DND-41 (cell line): ENCODE data around the gene NR5A1.

Experiments used
- ATAC-seq: fragments of 200-7000 bp; cut with Tn5 transposase; 3 replicates; pipeline ENCODE4 v1.9.1; 2021; ENCODE audit warnings: low read depth; ENCODE audit not compliant: insufficient read depth
- DNase-seq: peaks from one replicate; pipeline ENCODE4 v3.0.0-alpha.2; 2020
- H2AFZ ChIP-seq: 2 replicates; pipeline ENCODE4 v1.6.0; 2012; ENCODE audit warnings: low read depth, low read length
- H3K27ac ChIP-seq: 2 replicates; pipeline ENCODE4 v1.5.1; 2012; ENCODE audit warnings: low read length, inconsistent platforms
- H3K27me3 ChIP-seq: fragments of 200-600 bp; sonication (generic); 2 replicates; pipeline ENCODE4 v1.6.0; 2012; ENCODE audit warnings: low read length, mild to moderate bottlenecking, inconsistent platforms; ENCODE audit not compliant: insufficient read depth, poor library complexity
- H3K36me3 ChIP-seq: 2 replicates; pipeline ENCODE4 v1.5.1; 2012; ENCODE audit warnings: low read length, inconsistent platforms; ENCODE audit not compliant: insufficient read depth
- H3K4me1 ChIP-seq: 2 replicates; pipeline ENCODE4 v1.5.1; 2012; ENCODE audit warnings: mild to moderate bottlenecking, low read length; ENCODE audit not compliant: insufficient read depth
- H3K4me2 ChIP-seq: 2 replicates; pipeline ENCODE4 v1.6.0; 2012; ENCODE audit warnings: mild to moderate bottlenecking, moderate library complexity, low read length, inconsistent platforms; ENCODE audit not compliant: insufficient read depth
- H3K4me3 ChIP-seq, 2 experiments: fragments of 200-600 bp in 1 of 2; shearing (Covaris generic) in 1 of 2; 2 replicates each; pipeline ENCODE4 v1.5.1; 2012 to 2016; ENCODE audit warnings: inconsistent platforms in 2 of 2, low read length in 2 of 2, mild to moderate bottlenecking in 2 of 2, low read depth in 1 of 2, moderate library complexity in 1 of 2
- H3K79me2 ChIP-seq: 2 replicates; pipeline ENCODE4 v1.6.0; 2012; ENCODE audit warnings: low read length, inconsistent platforms; ENCODE audit not compliant: insufficient read depth
- H3K9ac ChIP-seq: 2 replicates; pipeline ENCODE4 v1.6.0; 2012; ENCODE audit warnings: low read depth, mild to moderate bottlenecking, inconsistent platforms, low read length, moderate library complexity
- H3K9me3 ChIP-seq: 2 replicates; pipeline ENCODE4 v1.5.1; 2012; ENCODE audit warnings: low read length, moderate library complexity, mild to moderate bottlenecking, inconsistent platforms; ENCODE audit not compliant: insufficient read depth, severe bottlenecking
- H4K20me1 ChIP-seq: 2 replicates; pipeline ENCODE4 v1.6.0; 2012; ENCODE audit warnings: low read length; ENCODE audit not compliant: insufficient read depth
- CTCF ChIP-seq: IDR thresholded peaks from 2 replicates; pipeline ENCODE4 v1.5.1; 2012; ENCODE audit warnings: borderline replicate concordance, low read length, moderate library complexity, mild to moderate bottlenecking; ENCODE audit not compliant: poor library complexity, severe bottlenecking; ENCODE audit errors: extremely low read depth
- EZH2 ChIP-seq: IDR thresholded peaks from 3 replicates; pipeline ENCODE4 v1.6.1; 2012; ENCODE audit warnings: borderline replicate concordance, low read depth, mild to moderate bottlenecking, moderate library complexity, low read length, inconsistent platforms; ENCODE audit not compliant: severe bottlenecking

Gene NR5A1

GRCh38 chr9:124505901-124506346 is 1.3 kb downstream of the NR5A1 start:
- Histone ChIP-seq H3K27ac (no peak overlapping the region), H3K4me3 (no peak overlapping the region), H3K79me2 (no peaks in the 10 kb centered on the region), H3K36me3 (no peaks in the 10 kb centered on the region), H3K9ac (no peak overlapping the region), H4K20me1 (no peaks in the 10 kb centered on the region), H3K9me3 (no peaks in the 10 kb centered on the region), H2AFZ (no peak overlapping the region), H3K27me3 (no peaks in the 10 kb centered on the region), H3K4me2 (no peak overlapping the region), H3K4me1 (no peaks in the 10 kb centered on the region)
- ATAC-seq = no peak
- TF ChIP-seq CTCF (no peak), EZH2 (no peak)
- DNase-seq = no peak

DNA sequence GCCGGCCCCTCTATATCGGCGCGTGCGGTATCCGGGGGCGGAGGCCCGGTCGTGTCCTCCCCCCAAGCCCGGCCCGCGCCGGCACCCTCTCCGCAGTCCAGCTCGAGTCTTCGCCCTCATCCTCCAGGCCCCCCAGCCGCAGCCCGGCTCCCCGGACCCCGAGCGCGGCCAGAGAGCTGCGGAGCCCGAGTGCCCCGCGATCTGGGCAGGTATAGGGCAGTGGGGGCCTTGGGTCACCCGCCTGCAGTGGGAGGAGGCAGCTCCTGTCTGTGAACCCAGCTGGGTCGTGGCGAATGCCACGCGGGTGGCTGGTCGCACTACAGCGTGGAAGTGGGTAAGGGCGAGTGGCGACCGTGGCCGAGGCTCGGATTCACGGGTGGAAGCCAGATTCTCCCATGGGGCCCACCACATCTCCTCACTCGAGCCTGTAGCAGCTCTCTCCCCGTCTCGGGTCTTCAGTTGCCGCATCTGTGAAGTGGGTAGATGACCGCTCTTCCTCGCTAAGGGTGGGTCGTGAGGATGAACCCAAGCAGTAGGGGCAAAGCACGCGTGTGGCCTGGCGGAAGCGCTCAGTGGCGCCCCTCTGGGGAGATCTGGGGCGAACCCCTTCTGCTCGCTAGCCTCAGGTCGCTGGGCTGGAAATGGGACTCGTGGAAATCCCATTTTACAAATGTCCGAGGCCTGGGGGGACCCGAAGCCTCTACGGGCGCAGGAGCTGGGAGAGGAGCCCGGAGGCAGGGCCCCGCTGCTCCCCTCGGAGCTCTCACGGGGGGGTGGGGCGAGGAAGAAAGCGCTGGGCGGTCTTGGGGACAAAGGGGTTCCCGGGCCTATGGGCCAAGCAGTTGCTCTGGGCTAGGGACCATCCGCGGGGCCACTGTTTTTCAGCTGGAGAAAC is 1.9 kb downstream of the NR5A1 start:
- no peaks in the 10 kb centered on the region for H3K27me3 ChIP-seq
- H3K36me3 ChIP-seq = no peaks in the 10 kb centered on the region
- H3K79me2 ChIP-seq = no peaks in the 10 kb centered on the region
- H4K20me1 ChIP-seq = no peaks in the 10 kb centered on the region; the same call in 1 of the 2 replicates
- DNase-seq (no peak), ATAC-seq (no peak)
- H3K4me2 ChIP-seq = no peak overlapping the region
- H2AFZ ChIP-seq = no peak overlapping the region
- no peaks in the 10 kb centered on the region for H3K4me1 ChIP-seq
- TF ChIP-seq EZH2 (no peak), CTCF (no peak)
- H3K9ac ChIP-seq = no peak overlapping the region
- H3K4me3 ChIP-seq = no peak overlapping the region
- no peaks in the 10 kb centered on the region for H3K9me3 ChIP-seq
- no peak overlapping the region for H3K27ac ChIP-seq

GRCh38 chr9:124504530-124505005 is 2.6 kb downstream of the NR5A1 start:
- Histone ChIP-seq H3K79me2 (no peaks in the 10 kb centered on the region), H3K4me1 (no peaks in the 10 kb centered on the region), H3K27me3 (no peaks in the 10 kb centered on the region), H3K4me2 (no peak overlapping the region), H3K9ac (no peak overlapping the region), H3K9me3 (no peaks in the 10 kb centered on the region), H3K27ac (no peak overlapping the region), H2AFZ (no peak overlapping the region), H3K4me3 (no peak overlapping the region), H4K20me1 (no peaks in the 10 kb centered on the region; the same call in 1 of the 2 replicates), H3K36me3 (no peaks in the 10 kb centered on the region)
- TF ChIP-seq EZH2 (no peak), CTCF (no peak)
- ATAC-seq (no peak), DNase-seq (no peak)
